Fibroblast of lung (primary cell): Measurements from ENCODE around the gene EPS8. TPM values are rescaled to one million over a fixed set of nuclear protein-coding genes. Genes with fewer than 3 reads are reported as not detected.
"Not testable (repeated sequence)": the region's sequence is repeated elsewhere in the genome, so short reads cannot be mapped to it uniquely, and the experiment has no call there.

Source experiments
- DNase-seq, 2 donors: peaks; one replicate each; pipeline versions ENCODE4 v3.0.0 to v3.0.0-alpha.2; 2010; ENCODE audit warnings: low read depth in 2 of 2
- H2AFZ ChIP-seq: 2 replicates; pipeline ENCODE4 v1.5.1; 2012; ENCODE audit warnings: low read length, control low read depth, inconsistent platforms
- H3K27ac ChIP-seq: 2 replicates; pipeline ENCODE4 v1.5.1; 2011; ENCODE audit warnings: low read length, control low read depth; ENCODE audit not compliant: insufficient read depth
- H3K27me3 ChIP-seq: 2 replicates; pipeline ENCODE4 v1.5.1; 2011; ENCODE audit warnings: mild to moderate bottlenecking, low read length; ENCODE audit not compliant: control insufficient read depth, insufficient read depth
- H3K36me3 ChIP-seq: 2 replicates; pipeline ENCODE4 v1.5.1; 2011; ENCODE audit warnings: low read length; ENCODE audit not compliant: control insufficient read depth, insufficient read depth
- H3K4me1 ChIP-seq: 2 replicates; pipeline ENCODE4 v1.5.1; 2011; ENCODE audit warnings: low read length; ENCODE audit not compliant: control insufficient read depth, insufficient read depth; ENCODE audit errors: extremely low read depth
- H3K4me2 ChIP-seq: 2 replicates; pipeline ENCODE4 v1.5.1; 2011; ENCODE audit warnings: low read length, control low read depth; ENCODE audit not compliant: insufficient read depth; ENCODE audit errors: extremely low read depth
- H3K4me3 ChIP-seq, 4 experiments: fragments of 200-600 bp in 1 of 4; sonication (generic) in 1 of 4; replicated peaks in 1 of 4; 2 replicates each; pipeline ENCODE4 v1.5.1; 2011 to 2016; ENCODE audit warnings: low read length in 4 of 4, low read depth in 3 of 4, mild to moderate bottlenecking in 3 of 4, control low read depth in 2 of 4, inconsistent platforms in 1 of 4, mixed read lengths in 1 of 4; ENCODE audit not compliant: insufficient read depth in 1 of 4; ENCODE audit errors: control extremely low read depth in 1 of 4
- H3K79me2 ChIP-seq: 2 replicates; pipeline ENCODE4 v1.5.1; 2012; ENCODE audit warnings: mild to moderate bottlenecking, low read length, inconsistent platforms; ENCODE audit not compliant: control insufficient read depth, insufficient read depth
- H3K9ac ChIP-seq: 2 replicates; pipeline ENCODE4 v1.5.1; 2011; ENCODE audit warnings: mild to moderate bottlenecking, low read length, control low read depth; ENCODE audit not compliant: insufficient read depth
- H3K9me3 ChIP-seq: 2 replicates; pipeline ENCODE4 v1.5.1; 2012; ENCODE audit warnings: low read depth, low read length; ENCODE audit not compliant: control insufficient read depth, insufficient read depth
- H4K20me1 ChIP-seq: 2 replicates; pipeline ENCODE4 v1.5.1; 2011; ENCODE audit warnings: low read length; ENCODE audit not compliant: control insufficient read depth, insufficient read depth; ENCODE audit errors: extremely low read depth
- EZH2 ChIP-seq: IDR thresholded peaks from 2 replicates; pipeline ENCODE4 v1.5.1; 2012; ENCODE audit warnings: low read length, control low read depth, mild to moderate bottlenecking; ENCODE audit errors: missing control alignments
- polyA plus RNA-seq, 2 donors: library from polyadenylated mRNA; depleted of rRNA in 1 of 2; stranded (reverse) in 1 of 2; unstranded in 1 of 2; fragments of >200 nt; gene quantifications; 2 replicates each; pipeline ENCODE4 v1.2.1, GENCODE V29; 2011 to 2012; ENCODE audit warnings: missing spikeins in 1 of 2
- total RNA-seq: library from RNA; depleted of rRNA; stranded (reverse); fragments of >200 nt; gene quantifications from 2 replicates; pipeline ENCODE4 v1.2.1, GENCODE V29; 2014
- TF ChIP-seq, protein P1 (sequence below), 2 donors: IDR thresholded peaks in 1 of 2; conservative IDR thresholded peaks in 1 of 2; 1 replicate in 1 of 2; 2 replicates in 1 of 2; pipeline ENCODE4 v1.5.1; 2011 to 2012; ENCODE audit warnings: low read length in 2 of 2, control low read depth in 1 of 2, inconsistent platforms in 1 of 2, low read depth in 1 of 2, mild to moderate bottlenecking in 1 of 2

The EPS8 gene
- total and polyA plus RNA-seq, 2 donors (not counting 1 experiment from before 2014, with no cell fraction given) = 96.3 to 108 TPM

DNA sequence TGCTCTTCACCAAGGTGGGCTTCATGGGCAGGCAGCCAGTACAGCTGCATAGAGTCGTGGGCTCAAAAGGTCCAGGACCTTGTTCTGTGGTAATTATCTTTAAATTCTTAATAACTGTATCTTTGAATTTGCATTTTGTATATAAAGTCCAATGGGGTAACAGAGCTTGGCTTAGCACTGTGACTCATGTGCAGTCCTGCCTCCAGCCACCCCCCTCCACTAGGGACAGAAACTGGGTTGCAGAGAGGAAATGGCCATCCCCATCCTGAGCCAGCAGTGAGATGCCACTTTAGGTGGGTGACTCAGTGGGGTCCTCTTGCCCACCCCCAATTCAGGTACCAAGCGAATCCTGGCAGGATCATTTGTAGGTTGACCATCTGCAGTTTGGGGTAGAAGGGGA is 48.1 kb downstream of the EPS8 start:
- Histone ChIP-seq H3K9me3 (no peaks in the 10 kb centered on the region), H3K79me2 (peaks cover 58% of the 10 kb centered on the region), H3K27me3 (no peaks in the 10 kb centered on the region), H3K36me3 (no peaks in the 10 kb centered on the region), H4K20me1 (no peaks in the 10 kb centered on the region), H2AFZ (no peak overlapping the region), H3K27ac (no peak overlapping the region), H3K9ac (no peak overlapping the region), H3K4me2 (no peak overlapping the region), H3K4me3 (no peak overlapping the region), H3K4me1 (no peaks in the 10 kb centered on the region)
- TF ChIP-seq, protein P1, sequence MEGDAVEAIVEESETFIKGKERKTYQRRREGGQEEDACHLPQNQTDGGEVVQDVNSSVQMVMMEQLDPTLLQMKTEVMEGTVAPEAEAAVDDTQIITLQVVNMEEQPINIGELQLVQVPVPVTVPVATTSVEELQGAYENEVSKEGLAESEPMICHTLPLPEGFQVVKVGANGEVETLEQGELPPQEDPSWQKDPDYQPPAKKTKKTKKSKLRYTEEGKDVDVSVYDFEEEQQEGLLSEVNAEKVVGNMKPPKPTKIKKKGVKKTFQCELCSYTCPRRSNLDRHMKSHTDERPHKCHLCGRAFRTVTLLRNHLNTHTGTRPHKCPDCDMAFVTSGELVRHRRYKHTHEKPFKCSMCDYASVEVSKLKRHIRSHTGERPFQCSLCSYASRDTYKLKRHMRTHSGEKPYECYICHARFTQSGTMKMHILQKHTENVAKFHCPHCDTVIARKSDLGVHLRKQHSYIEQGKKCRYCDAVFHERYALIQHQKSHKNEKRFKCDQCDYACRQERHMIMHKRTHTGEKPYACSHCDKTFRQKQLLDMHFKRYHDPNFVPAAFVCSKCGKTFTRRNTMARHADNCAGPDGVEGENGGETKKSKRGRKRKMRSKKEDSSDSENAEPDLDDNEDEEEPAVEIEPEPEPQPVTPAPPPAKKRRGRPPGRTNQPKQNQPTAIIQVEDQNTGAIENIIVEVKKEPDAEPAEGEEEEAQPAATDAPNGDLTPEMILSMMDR (conservative IDR thresholded peaks at IDR 0.05 in 1 of 2, IDR thresholded peaks at IDR 0.05 in 1 of 2; ENCODE audit: low read depth in 1 of 2, low read length in 2 of 2) = no peak
- no peak for TF ChIP-seq EZH2
- DNase-seq = no peak

GRCh38 chr12:15740389-15740788 is 48.8 kb downstream of the EPS8 start:
- not testable (repeated sequence) for H3K27ac ChIP-seq, H3K4me1 ChIP-seq, H3K9ac ChIP-seq, H2AFZ ChIP-seq, H3K27me3 ChIP-seq, H3K9me3 ChIP-seq, H4K20me1 ChIP-seq, DNase-seq, H3K4me3 ChIP-seq, H3K4me2 ChIP-seq, H3K36me3 ChIP-seq
- H3K79me2 ChIP-seq = peaks cover 60% of the 10 kb centered on the region

DNA sequence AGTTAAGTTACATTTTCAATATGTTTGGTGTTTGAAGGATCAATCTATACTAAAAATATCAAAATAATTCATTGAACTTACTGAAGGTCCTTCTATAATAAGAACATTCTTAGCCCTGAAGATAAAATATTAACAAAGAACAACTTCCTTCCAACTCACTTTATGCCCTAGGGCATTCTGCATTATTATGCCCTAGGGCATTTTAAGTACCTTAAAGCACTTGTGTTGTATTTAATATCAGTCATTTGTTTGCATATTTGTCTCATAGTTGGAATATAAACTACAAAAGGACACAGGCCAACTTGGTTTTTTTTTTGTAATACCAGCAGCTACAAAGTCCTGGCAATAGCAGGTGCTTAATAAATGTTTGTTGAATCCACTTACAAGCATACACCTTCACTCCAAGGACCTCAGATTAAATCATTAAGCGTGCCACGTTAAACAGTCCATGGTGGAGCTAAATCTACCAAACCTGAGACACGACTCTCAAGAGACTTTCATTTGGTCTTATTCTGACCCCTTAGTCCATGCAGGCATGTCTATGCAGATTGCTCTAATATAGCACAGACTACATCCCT is 50.7 kb downstream of the EPS8 start:
- H3K9me3 ChIP-seq = no peaks in the 10 kb centered on the region
- H4K20me1 ChIP-seq = no peaks in the 10 kb centered on the region
- H3K4me3 ChIP-seq = no peak overlapping the region
- no peaks in the 10 kb centered on the region for H3K4me1 ChIP-seq
- H3K4me2 ChIP-seq = no peak overlapping the region
- H3K27me3 ChIP-seq = no peaks in the 10 kb centered on the region
- DNase-seq = no peak
- H2AFZ ChIP-seq = no peak overlapping the region
- TF ChIP-seq, protein P1 (conservative IDR thresholded peaks at IDR 0.05 in 1 of 2, IDR thresholded peaks at IDR 0.05 in 1 of 2; ENCODE audit: low read depth in 1 of 2, low read length in 2 of 2) = no peak
- TF ChIP-seq EZH2 = no peak
- no peak overlapping the region for H3K9ac ChIP-seq
- H3K36me3 ChIP-seq = no peaks in the 10 kb centered on the region
- H3K79me2 ChIP-seq = peaks cover 59% of the 10 kb centered on the region
- H3K27ac ChIP-seq = no peak overlapping the region
